GM18873 (cell line): ENCODE data around the gene SORCS3.

Experiments used
- ATAC-seq: cut with Tn5 transposase; IDR thresholded peaks from one replicate; pipeline ENCODE4 v1.9.1; 2021; ENCODE audit warnings: mild to moderate bottlenecking, moderate library complexity, moderate number of reproducible peaks; ENCODE audit not compliant: unreplicated experiment, low FRiP score

The SORCS3 gene

DNA sequence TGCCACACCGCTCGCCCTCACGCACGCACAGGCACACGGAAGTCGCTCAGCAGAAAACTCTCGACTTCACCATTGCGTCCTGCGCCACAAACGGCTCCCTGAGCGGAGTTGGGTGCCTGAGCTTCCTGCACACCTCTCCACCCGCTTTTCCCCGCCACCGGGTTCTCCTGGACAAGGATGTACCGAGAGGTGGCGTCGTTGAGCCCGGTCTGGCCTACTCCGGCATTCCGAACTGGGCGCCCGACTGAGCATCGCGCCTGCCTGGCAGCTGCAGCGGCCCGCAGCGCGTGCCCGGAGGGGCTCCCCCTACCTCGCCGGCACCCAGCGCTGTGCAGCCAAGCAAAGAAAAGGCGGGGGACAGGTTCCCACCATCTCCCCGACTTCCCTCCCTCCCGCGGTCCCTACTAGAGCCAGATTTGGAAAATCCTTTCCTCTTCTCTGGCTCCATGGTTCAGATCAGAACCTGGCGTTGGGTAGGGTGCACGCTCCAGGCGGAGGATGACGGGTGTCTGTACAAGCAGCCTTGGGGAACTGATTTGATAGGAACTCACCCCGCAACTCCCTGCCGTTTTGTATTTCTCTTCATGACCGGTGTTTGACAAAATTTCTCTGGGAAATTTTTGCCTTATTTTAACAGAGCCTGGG, 1.7 kb downstream of the SORCS3 start:
- no peak for ATAC-seq

DNA sequence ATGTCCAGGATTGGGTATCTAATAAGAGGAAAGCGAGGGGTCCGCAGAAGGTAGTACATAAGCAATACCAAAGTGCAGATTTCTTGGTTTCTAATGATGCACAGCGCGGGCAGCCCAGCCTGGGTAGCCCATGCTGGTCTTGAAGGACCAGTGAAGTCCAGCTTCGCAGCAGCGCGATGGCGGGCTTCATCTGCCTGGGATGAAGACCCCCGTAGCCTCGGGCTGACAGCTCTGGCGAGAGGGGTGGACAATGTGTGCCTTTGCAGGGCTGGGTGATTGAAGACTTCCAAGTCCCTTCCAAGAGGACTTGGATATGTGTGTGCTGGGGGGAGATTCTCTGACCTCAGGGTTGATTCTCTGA, 2.2 kb downstream of the SORCS3 start:
- ATAC-seq, result no peak

DNA sequence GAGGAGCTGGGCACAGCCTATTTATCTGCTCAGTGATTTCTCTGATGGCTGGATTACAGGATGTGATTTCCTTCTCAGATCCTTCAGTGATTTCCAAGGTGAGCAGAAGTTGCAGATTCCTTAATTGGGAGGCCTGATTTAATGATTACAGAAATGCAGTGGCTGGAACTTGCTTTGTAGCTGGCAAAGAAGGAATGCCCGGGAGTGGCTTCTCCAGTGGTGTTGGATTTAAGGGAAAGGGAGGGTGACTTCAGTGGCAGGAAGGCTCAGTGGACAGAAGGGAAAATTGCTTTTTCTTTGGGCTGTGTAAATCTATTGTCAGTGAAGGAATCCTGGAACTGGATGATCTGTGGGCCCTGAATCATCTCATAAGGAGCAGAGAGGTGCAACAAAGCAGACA, 5.1 kb downstream of the SORCS3 start:
- ATAC-seq, result no peak

DNA sequence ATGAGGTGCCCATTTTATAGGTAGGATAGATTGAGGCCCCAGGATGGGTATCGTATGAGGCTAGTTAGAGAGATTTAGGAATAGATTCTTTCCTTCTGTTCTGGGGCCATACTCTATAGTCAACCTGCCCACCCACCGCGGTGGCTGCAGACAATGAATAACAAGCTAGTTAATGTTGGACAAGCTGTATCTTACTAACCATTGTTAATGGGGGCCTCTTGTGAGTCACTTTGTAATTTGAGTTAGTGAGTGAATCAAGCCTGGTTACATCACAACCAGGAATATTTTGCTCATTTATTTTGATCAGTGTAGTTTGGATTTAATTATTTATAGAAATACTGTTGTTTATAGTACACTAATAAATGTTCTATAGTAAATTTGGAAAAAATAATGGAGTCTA, 7.3 kb downstream of the SORCS3 start:
- ATAC-seq, result no peak

DNA sequence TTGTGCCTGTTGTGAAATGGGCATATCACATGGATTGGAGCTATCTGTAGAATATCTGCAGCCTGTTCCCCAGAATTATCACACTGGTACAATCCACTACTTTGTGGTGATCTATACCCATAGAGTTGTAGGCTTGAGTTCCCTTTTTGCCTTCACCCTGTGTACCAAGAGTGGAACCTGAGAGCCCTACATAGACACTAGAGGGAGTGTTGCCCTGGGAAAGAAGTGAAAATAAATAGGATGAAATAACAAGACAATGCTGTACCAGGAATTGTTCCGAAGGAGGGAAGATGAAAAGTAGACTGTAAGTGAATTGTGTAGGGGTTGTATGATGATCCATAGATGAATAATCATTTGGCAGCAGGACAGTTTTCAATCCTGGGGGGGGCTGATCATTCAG, 9.0 kb downstream of the SORCS3 start:
- no peak for ATAC-seq

DNA sequence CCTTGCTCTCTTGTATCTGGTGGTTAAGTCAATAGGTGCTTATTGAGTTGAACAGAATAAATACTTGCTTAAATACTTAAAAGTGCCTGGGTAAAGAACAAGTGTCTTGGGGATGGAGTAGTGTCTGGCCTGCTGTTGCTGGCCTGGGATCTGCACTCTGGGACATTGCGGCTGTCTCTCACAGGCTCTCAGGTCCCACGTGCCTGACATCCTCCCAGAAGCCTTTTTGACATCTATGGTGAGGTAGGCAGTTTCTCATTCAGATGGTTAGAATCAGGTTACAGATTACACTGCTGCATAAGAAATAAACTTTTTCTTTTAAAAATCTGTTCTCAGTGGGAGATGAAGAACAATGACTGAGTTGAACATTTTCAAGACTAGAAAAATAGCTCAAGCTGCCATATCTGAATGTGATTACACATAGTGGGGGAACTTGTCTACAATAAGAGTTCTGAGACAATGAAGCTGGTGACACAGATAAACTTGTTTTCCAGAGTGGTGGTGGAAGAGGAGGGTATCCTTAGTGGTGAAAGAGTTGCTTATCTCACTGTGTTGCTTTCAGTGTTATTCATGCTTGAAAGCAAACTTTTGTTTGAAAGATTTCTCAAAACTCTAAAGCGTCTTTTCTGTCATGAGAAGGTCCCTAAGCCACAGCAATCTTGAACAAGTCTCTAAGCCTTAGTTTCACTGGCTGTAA, 9.7 kb downstream of the SORCS3 start:
- ATAC-seq, result no peak

DNA sequence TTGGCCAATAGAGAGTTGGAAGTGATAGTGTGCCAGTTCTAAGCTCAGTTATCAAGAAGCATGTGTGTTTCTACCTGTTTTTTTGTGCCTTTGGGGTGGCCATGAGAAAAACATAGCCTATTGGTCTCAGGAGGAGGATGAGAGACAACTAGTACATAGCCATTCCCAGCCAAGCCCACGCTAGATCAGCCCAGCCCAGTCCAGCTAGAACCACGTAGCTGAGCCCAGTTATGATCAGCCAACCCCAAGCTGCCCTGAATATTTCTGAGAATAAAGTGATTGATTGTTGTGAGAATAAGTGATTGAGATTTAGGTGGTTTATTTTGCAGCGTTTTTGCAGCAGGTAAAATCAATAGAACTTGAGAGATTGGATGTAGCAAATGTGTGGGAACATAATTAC, 15.9 kb downstream of the SORCS3 start:
- ATAC-seq, result no peak

DNA sequence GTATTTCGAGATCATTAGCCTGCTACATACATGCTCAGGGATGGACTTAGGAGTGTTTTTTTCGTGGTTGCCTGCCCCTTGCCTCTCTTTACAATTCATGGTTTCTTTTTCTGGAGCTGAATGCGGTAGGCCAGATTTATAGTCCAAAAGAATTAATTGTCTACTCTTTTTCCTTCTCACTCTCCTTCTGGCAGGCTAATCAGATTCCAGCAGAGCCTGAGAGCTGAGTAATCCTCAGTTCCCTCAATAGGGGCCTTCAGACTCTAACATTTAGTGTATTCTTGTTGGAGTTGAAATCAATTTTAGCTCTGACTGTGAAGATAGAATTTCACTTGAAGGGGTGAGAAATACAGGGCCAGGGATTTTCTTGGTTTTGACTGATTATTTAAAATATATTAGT, 16.4 kb downstream of the SORCS3 start:
- no peak for ATAC-seq

DNA sequence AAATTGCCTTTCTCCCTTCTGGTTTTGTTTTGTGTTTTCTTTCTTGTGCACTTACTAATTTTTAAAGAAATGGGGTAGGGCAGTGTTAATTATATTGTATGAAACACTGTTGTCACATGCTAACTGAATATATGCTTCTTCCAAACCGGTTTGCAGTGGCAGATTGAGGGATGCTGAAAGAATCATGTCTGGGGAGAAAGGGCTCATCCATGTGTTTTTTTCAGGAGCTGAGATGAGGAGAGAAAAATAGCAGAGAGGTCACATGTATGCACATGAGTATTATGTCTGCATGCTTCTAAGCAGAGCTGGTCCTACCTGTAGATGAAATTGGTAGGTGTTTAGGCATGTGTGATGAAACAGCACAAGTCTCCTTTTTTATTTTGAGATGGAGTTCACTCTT, 17.0 kb downstream of the SORCS3 start:
- no peak for ATAC-seq

DNA sequence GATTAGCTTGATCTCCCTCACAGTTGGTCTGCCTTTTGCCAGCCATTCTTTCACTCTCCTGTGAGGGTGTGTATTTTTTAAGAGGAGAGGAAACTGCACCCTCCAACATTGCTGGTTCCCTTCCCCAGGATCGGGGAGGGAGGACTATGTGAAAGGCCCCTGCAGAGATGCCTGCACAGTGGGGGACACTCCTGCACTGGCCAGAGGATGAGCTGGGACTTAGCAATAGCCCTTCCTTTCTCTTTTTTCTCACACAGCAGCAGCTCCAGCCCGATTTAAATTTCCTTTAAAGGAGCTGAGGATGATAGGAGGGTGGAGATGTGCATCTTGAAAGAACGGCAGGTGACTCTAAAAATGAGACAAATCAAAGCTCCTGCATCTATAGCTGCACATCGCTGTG, 18.7 kb downstream of the SORCS3 start:
- no peak for ATAC-seq

DNA sequence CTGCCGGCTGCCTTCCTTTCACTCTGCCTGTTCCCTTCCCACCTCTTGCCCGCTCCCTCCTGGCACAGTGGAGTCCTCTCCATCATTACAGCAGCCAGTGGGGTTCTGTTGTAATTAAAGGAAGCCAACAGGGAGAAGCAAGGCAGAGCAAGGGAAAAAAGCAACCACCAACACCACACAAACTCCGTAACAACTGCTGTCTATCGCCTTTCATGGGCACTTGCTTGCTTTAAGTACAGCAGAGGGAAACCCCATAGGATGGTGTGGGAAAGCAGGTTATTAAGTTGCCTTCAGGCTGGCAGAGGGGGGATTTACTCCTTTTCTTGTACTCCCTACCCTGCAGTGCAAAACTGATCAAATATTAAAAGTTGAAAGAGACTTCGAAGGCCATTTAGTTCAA, 22.0 kb downstream of the SORCS3 start:
- no peak for ATAC-seq

DNA sequence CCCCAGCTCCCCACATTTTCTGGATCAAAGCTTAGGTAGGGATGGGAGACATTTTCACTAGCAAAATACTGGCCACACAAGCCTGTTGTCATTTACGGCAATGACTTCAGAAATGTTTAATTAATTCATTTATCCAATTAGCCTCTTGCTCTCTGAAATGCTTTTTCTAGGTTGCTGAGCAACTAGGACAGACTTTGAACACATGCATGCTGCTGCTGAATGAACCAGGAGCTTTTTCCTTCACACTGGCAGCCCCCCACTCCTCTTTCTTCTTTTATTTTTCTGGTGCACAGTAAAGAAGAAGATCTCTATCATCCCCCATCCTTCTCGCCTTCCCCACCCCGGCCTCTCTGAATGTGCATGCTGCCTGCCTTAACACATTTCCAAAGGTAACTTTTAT, 22.5 kb downstream of the SORCS3 start:
- no peak for ATAC-seq

DNA sequence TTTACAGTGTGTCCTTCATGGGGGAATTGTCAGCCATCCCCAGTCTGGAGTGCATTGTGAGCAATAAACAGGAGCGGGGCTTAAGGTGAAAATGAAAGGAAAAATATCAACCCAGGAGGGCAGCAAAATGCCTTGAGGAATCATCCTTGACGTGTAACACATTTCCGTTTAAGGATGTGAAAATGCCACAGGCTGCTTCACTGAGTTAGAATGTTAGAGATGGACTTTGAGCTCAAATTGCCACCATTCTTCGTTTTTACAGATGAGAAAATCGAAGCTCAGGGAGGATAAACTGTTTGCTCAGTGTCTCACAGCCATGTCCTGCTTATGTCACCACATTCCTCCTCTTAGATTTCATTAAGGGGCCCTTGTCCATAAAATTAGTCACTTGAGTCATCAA, 23.1 kb downstream of the SORCS3 start:
- ATAC-seq, result no peak

DNA sequence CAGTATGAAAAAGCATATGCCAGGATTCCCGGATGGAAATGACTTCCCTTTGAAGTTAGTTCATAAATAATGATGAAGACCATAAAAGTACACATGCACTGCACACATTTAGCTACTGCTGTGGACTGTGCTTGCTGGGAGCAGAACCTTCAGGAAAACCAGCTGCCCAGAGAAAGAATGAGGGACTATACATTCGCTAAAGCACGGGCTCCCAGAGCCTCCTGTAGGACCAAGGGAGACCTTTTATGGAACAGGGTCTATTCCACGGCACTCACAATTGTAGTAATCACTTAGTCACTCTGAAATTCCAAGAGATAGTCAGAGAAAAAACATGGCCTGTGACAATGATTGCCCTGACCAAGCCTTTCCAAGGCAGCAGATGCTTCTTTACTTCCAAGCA, 24.1 kb downstream of the SORCS3 start:
- ATAC-seq, result no peak

DNA sequence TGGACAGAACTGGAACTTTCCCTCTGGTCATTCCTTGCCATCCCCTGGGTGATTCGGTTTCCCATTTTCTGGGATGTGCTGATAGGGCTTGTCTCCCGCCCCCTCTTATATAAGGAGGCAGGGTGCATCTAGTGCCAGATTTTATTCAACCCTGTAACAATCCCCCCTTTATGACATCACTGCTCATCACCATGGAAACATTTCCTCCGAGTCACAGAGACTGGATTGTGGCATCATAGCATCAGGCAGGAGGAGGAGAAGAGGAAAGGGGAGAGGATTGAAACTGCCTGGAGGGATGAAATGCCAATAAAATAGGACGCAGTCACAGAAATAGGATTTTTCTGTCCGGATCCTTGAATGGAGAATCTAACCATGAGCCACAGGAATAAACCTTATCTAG, 25.0 kb downstream of the SORCS3 start:
- no peak for ATAC-seq

DNA sequence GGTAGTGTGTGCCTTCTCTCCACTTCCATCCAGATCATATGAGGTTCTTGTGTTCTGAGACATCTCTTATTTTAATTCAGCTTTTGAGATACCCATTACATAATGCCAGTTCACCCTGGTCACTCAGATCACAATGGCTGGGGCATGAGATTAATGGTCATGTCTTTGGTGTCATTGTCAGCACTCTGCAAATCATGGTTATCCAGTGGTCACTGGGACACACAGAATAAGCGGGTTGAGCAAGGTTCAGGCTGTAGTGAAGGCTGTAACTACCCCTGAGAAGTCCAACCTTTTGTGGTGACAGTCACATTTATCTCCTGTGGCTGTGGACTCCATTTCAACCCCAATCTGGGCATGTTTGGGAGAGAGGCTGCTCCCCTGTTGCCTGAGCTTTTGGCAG, 35.8 kb downstream of the SORCS3 start:
- ATAC-seq, result no peak

DNA sequence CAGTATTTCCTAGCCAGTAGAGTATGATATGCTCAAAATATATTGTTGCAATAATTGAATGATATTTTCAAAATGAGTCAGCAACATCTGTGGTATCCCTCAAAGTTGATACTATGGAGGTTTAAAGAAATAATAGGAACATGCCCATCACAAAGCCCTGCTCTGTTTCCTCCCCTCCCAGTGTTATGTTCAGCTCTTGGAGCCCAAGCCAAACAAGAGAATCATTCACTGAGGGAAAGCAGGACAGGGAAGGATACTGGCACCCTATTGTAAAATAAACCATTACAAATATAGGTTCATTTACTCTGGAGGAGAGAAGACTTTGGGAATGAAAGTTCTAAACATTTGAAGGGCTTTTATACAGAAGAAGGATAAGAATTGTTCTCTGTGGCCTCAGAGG, 37.6 kb downstream of the SORCS3 start:
- no peak for ATAC-seq

DNA sequence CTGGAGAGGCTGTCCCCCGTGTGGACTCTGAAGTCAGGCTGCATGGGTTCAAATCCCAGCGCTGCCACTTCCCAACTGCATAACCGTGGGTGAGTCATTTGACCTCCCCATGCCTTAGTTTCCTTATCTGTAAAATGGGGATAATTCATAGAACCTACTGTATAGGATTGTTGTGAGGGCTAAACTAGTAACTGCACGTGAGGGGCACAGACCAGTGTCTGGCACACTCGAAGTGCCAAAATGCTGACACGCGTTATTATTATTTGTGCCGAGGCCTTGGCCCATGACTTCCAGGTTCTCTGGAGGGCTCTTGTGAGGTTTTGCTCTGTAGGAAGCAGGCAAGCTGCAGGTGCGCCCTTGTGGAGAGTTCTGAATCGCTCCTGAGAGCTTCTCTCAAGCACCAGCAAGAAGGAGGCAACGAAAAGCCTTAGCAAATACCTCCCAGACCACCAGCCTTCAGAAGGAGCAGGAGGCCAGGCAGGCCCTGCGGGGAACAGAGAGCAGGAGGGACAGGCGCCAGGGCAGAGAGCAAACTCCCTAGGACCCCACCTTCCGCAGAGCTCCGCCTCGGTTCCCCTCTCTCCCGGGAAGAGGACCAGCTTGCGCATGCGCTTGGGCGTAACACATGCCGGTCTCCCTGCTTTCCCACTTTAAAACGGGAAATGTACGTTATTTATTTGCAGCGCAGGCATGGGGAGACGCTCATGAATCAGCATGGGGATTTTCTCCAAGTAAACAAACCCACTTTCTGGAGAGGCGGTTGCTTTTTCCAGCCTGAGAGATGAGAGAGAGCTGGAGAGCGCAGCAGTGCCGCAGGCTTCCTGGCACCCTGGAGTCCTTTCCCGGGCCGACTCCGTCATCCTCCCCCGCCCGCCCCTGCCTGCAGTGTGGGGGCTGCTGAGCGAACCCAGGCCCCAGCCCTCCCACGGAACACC, 39.6 kb downstream of the SORCS3 start:
- no peak for ATAC-seq

DNA sequence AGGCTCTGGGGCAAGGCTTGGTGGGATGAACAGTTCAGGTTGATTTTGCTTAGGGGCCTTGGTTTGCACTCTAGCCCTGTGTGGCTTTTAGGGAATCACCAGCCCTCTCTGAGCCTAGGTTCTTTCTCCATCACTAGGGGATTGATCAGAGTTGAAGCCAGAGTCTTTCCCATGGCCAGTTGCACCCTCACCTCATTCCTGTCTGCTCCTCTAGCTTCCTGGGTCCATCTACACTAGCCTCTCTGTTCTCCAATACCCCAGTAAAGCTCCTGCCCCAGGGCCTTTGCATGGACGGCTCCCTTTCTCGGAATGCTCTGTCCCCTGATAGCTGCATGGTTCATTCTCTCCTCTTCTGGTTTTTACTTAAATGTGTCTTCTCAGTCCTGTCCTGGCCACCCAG, 40.4 kb downstream of the SORCS3 start:
- ATAC-seq, result no peak

DNA sequence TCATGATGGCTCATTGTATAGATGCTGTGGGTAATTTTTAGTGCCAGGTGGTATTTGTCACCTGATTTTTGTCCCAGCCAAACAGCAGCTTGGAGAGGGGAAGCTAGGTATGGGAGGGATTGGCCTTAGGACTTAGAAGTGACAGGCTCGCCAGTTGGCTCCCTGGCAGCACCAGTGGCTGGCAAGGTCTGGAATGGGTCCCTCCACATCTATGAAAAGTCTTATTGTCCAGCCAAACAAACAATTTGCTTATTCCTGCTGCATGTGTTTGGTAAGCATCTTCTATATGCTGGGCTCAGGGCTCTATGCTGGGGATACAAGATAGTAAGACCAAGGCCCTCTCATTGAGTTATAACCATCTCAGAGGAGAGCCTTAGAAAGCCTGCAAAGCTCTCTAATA, 42.5 kb downstream of the SORCS3 start:
- no peak for ATAC-seq

DNA sequence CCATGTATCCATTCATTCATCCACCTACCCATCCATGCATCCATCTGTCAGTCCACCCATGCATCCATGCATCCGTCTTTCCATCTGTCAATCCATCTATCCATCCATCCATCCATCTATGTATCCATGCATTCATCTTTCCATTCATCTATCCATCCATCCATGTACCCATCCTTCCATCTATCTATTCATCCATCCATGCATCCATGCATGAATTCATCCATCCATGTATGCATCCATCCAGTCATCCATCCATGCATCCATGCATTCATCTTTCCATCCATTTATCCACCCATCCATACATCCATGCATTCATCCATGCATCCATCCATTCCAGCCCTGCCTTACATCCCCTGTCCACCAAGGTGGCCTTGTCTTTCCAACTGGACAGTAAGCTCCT, 45.7 kb downstream of the SORCS3 start:
- no peak for ATAC-seq
